KOPT-K1 (cell line): ENCODE data around the gene COL23A1.
"Not testable (repeated sequence)": the region's sequence is repeated elsewhere in the genome, so short reads cannot be mapped to it uniquely, and the experiment has no call there.

Experiments
- H3K27ac ChIP-seq: fragments of 200-600 bp; sonication (generic); 2 replicates; pipeline ENCODE4 v1.5.1; 2016; ENCODE audit warnings: antibody characterized with exemption, mild to moderate bottlenecking, low read depth, low read length; ENCODE audit not compliant: poor library complexity, severe bottlenecking
- H3K36me3 ChIP-seq: fragments of 200-600 bp; sonication (generic); 2 replicates; pipeline ENCODE4 v1.5.1; 2017; ENCODE audit warnings: antibody characterized with exemption, mild to moderate bottlenecking, low read length, moderate library complexity; ENCODE audit not compliant: insufficient read depth
- H3K9me3 ChIP-seq: fragments of 200-600 bp; sonication (generic); 2 replicates; pipeline ENCODE4 v1.5.1; 2017; ENCODE audit warnings: antibody characterized with exemption, low read length, mild to moderate bottlenecking; ENCODE audit not compliant: insufficient read depth, poor library complexity, severe bottlenecking

Gene COL23A1

GRCh38 chr5:178380086-178380485 lies 210.1 kb downstream of the COL23A1 start:
- Histone ChIP-seq H3K36me3 (no peaks in the 10 kb centered on the region), H3K27ac (no peak overlapping the region), H3K9me3 (no peaks in the 10 kb centered on the region)

DNA sequence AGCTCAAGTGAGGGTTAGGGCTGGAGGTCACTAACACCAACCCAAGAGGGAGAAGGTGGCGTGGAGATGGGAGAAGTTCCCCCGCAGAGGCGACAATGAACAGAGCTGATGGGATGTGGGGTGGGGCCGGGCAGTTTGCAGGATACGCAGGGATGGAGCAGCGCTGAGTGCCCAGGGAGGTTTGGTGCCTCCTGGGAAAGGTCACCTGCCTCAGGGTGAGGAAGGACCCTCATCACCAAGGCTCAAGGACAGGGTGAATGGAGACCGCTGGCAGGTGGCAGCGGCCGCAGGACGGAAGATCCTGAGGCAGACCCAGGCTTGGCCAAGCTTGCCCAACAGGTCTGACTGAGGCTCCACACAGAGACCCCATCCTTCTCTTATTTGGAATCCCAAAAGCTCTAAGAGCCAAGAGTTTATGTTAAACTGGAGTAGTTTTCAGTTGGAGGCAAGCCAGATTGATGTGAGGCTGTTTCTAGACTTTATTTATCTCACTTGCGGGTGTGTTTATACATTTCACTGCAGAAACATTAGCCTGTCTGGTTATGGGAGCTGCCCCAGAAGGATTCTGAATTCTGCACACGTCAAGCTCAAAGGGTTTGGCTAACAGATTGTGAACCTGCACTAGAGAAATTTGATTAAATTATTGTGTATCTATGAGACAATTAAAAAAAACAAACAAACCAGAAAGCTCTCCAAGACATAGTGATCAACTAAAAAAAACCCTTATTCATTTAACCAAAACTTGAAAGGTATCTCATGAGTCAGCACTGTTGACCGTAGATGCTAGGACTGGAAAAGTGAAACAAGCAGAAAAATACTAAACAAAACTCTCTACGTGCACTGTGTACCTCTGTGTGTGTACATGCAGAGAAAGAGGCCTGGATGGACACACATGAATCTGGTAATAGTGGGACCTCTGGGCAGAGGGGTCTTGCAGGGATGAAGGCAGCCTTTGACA lies 211.4 kb downstream of the COL23A1 start:
- Histone ChIP-seq H3K36me3 (no peaks in the 10 kb centered on the region), H3K27ac (no peak overlapping the region), H3K9me3 (no peaks in the 10 kb centered on the region)

GRCh38 chr5:178377583-178378270 lies 212.5 kb downstream of the COL23A1 start:
- Histone ChIP-seq H3K36me3 (no peaks in the 10 kb centered on the region), H3K27ac (no peak overlapping the region), H3K9me3 (no peaks in the 10 kb centered on the region)

- no peaks in the 10 kb centered on the region for H3K9me3 ChIP-seq
- no peaks in the 10 kb centered on the region for H3K36me3 ChIP-seq
- no peak overlapping the region for H3K27ac ChIP-seq
Measured at GRCh38 chr5:178376921-178377582, 213.1 kb downstream of the COL23A1 start.

DNA sequence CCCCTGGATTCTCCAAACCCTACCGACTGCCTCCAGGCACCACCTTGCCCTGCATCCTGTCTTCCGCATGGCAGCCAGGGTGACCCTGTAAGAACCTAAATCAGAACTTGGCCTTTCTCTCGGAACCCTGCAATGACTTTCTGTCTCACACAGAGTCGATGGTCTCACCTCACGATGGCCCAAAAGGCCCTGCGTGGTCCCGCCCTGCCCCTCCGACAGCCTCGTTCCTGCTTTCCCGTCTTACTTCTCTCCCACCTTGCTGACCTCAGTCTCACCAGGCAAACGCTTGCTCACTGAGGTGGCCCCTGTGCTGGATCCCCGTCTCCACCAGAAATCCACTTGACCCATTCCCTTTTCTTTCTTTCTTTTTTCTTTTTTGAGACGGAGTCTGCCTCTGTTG lies 214.8 kb downstream of the COL23A1 start:
- H3K9me3 ChIP-seq, result peaks cover 2% of the 10 kb centered on the region
- no peak overlapping the region for H3K27ac ChIP-seq
- no peaks in the 10 kb centered on the region for H3K36me3 ChIP-seq

DNA sequence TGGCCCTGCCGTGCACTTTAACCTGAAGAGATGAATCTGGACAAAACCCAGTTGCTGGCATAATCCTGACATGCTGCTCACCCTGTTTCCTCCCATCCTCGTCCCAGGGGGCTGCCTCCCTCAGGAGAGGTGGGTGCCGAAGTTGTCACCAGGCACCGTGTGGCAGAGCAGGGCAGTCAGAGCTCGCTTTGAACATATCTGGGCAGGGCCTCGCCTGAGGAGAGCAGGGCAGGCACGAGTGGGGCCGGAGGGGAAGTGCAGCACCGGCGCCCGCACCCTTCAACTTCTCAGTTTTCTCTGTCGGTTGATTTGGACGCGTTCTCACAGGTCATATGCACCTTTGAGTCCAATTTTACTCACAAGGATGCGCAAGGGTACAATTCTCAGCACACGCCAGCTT lies 216.5 kb downstream of the COL23A1 start:
- Histone ChIP-seq H3K27ac (no peak overlapping the region), H3K9me3 (peaks cover 18% of the 10 kb centered on the region), H3K36me3 (no peaks in the 10 kb centered on the region)

DNA sequence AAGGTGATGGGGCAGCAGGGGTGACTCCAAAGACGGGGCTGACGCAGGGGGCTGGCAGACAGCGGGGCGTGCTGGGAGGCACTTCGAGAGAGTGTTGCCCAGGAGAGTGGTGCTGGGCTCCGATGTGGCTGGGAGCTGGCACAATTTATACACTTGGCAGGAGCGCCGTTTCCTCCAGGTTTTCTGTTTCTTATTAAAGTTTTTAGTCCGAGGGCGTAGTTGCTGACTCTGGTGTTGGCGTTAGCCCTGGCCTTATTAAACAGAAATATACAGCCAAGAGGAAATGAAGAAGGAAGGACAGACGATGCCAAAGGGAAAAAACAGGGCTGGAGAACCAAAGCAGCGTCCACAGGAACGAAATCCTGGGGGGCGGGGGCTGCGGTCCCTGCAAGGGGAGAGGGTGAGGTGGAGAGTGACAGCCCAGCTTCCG lies 218.0 kb downstream of the COL23A1 start:
- peaks cover 19% of the 10 kb centered on the region for H3K9me3 ChIP-seq
- H3K27ac ChIP-seq, result no peak overlapping the region
- H3K36me3 ChIP-seq, result no peaks in the 10 kb centered on the region

DNA sequence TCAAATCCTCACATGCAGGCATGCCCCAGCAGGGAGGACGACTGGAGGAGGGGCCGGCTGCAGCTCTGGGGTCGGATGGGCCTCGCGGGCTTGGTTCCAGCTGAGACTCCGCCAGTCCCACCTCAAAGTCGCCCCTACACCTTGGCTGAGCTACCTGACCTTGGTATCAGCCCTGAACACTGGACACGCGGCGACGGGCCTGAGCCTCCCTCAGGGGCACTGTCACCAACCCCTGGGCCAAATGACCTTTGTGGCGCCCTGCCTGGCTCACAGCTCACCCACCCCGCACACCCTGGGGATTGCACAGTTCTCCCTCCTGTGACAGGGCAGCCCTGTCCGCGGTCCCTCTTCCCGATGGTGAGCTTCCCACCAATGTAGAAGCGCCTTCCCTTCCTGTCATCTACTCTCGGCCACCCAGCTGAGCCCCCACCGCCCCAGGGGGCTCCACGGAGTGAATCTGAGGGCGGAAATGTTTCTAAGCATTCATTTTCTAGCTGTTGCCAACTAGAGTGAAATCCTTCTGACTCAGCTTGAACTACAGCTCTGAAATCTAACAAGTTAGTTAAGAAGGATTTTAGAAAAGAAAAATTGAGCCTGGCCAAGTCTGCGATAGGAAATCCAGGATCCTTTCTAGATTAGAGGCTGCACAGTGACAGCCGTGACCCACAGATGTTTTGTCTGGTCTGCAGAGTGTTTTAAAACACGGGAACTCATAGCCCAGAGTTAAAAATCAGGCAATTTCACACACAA lies 218.7 kb downstream of the COL23A1 start:
- Histone ChIP-seq H3K36me3 (no peaks in the 10 kb centered on the region), H3K9me3 (peaks cover 19% of the 10 kb centered on the region), H3K27ac (no peak overlapping the region)

DNA sequence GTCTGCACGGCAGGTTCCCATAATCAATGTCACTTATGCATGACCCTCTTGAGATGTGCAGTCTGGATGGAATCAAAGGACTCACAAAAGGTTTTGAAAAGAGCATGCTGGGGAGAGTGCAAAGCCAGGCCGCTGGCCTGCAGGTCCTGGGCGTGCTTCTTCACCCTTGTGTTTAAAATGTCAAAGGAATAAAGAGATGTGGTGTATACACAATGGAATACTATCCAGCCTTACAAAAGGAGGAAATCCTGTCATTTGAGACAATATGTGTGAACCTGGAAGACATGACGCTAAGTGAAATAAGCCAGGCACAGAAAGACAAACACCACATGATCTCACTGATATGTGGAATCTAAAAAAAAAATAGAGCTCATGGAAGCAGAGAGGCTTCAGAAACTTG lies 220.1 kb downstream of the COL23A1 start:
- Histone ChIP-seq H3K9me3 (peaks cover 19% of the 10 kb centered on the region), H3K27ac (no peak overlapping the region), H3K36me3 (no peaks in the 10 kb centered on the region)

DNA sequence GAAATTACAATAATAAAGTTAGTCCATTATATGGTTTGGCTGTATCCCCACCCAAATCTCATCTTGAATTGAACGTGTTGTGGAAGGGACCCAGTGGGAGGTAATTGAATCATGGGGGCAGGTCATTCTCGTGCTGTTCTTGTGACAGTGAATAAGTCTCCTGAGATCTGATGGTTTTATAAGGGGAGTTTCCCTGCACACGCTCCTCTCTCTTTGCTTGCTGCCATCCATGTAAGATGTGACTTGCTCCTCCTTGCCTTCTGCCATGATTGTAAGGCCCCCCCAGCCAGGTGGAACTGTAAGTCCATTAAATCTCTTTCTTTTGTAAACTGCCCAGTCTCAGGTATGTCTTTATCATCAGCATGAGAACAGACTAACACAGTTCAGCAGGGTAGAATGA lies 220.7 kb downstream of the COL23A1 start:
- not testable (repeated sequence) for H3K36me3 ChIP-seq, H3K27ac ChIP-seq
- peaks cover 19% of the 10 kb centered on the region for H3K9me3 ChIP-seq

DNA sequence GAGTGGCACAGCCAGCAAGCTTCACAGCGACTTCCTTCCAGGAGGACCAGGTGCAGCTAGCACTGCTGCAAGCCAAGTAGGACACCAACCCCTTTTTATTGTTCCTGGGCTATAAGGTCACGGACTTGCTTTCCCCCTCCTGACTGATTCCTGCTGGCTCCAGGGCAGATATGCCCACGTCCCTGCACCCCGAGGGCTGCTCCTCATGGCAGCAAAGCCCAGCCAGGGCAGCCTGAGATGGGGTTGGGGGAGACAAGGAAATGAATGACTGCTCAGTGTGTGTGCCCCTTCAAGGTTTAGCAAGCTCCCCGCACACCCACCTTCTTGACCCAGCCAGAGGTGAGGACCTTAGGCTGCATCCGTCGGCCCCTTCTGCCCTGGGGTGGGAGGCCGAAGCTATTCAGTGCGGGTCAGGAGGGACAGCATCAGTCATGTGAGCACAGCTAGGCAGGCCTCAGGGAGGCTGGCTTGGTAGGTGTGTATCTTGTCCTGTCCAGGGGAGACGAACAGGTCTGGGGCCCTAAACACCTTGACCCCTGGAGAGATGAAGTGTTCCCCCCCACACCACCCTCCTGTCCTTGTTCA lies 221.4 kb downstream of the COL23A1 start:
- Histone ChIP-seq H3K36me3 (no peaks in the 10 kb centered on the region), H3K27ac (no peak overlapping the region), H3K9me3 (peaks cover 19% of the 10 kb centered on the region)

DNA sequence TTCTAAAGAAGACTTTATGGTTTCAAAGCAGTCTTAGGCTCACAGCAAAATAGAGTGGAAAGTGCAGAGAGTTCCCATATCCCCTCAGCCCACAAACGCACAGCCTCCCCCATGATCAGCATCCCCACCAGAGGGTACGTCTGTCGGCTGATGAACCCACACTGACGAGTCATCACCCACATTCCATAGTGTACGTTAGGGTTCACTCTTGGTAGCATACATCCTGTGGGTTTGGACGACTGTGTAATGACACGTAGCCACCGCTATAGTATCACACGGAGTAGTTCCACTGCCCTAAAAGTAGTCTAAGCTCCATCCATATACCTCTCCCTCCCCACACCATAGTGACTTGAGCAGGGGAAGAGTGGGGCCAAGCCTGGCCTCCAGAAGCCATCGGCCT lies 221.9 kb downstream of the COL23A1 start:
- no peak overlapping the region for H3K27ac ChIP-seq
- peaks cover 19% of the 10 kb centered on the region for H3K9me3 ChIP-seq
- no peaks in the 10 kb centered on the region for H3K36me3 ChIP-seq

- Histone ChIP-seq H3K9me3 (peaks cover 19% of the 10 kb centered on the region), H3K36me3 (no peaks in the 10 kb centered on the region), H3K27ac (no peak overlapping the region)
Measured at GRCh38 chr5:178367736-178368120, 222.5 kb downstream of the COL23A1 start.

DNA sequence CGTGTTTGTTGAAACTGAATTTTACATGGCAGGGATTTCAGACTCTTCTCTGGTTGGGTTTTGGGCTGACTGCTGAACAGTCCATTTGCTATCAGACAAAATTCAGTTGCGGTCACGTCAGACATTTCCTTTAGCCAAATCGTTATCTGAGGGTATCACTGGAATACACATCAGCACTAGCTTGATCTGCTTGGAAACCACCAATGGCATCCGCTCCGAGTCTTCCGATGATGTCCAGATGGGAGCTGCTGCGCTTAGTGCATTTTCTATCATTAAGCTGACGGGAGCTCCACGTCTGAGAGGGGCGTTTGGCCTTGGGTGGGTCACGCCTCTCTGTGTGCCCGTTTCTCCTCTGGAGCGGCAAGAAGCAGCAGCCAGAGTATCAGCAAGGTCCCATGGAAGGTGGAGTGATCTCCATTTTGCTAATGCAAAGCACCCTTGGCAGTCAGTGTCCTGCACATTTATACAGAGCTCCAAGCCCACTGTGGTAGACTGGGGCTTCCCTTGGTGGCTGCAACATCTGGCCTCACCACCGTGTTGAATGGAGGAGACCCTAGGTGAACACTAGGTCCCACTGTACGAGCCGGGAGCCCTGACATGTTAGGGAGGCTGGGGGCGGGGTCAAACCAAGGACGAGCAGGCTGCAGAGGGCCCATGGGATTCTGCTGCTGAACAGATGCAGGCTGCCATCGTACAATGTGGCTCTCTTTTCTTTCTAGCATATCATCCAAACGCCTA lies 223.0 kb downstream of the COL23A1 start:
- H3K27ac ChIP-seq, result no peak overlapping the region
- peaks cover 19% of the 10 kb centered on the region for H3K9me3 ChIP-seq
- no peaks in the 10 kb centered on the region for H3K36me3 ChIP-seq
